IMR-90 (cell line): ENCODE data around the gene PRTFDC1. TPM values are rescaled to one million over a fixed set of nuclear protein-coding genes. Genes with fewer than 3 reads are reported as not detected.

Experiments used
- ATAC-seq: fragments of 200-7000 bp; cut with Tn5 transposase; 2 replicates; pipeline ENCODE4 v1.9.1; 2020; ENCODE audit warnings: low read depth, mild to moderate bottlenecking, moderate library complexity
- BruUV-seq: library from RNA; stranded (reverse); fragments of 400-500 nt; replicated peaks from 2 replicates; lab custom pipeline; 2021; lab: Mats Ljungman, UMichigan
- CTCF ChIA-PET: fragments of 300-600 bp; formaldehyde crosslinking; extraction: SDS; loops from one replicate; lab custom pipeline; 2021; ENCODE audit warnings: antibody characterized with exemption; lab: Yijun Ruan, JAX
- POLR2A ChIA-PET: fragments of 300-600 bp; sonication (Branson Sonifier 250); formaldehyde crosslinking; loops from one replicate; lab custom pipeline; 2022; ENCODE audit warnings: antibody characterized with exemption; ENCODE audit not compliant: unreplicated experiment; lab: Charles Lee
- DNase-seq: peaks from one replicate; pipeline ENCODE4 v3.0.0; 2013
- H2AFZ ChIP-seq: replicated peaks from 2 replicates; pipeline ENCODE3; 2013; ENCODE audit warnings: low read length, mild to moderate bottlenecking; ENCODE audit not compliant: poor library complexity
- H2AK5ac ChIP-seq: 2 replicates; pipeline ENCODE4 v1.6.1; 2013; ENCODE audit warnings: low read depth, low read length, inconsistent platforms
- H2AK9ac ChIP-seq: replicated peaks from 2 replicates; pipeline ENCODE3; 2013; ENCODE audit warnings: mild to moderate bottlenecking, low read depth, low read length, moderate library complexity; ENCODE audit not compliant: poor library complexity
- H2BK120ac ChIP-seq: 2 replicates; pipeline ENCODE4 v1.6.1; 2013; ENCODE audit warnings: low read depth, low read length, inconsistent platforms
- H2BK15ac ChIP-seq: 3 replicates; pipeline ENCODE4 v1.6.1; 2013; ENCODE audit warnings: low read depth, low read length, inconsistent platforms
- H2BK20ac ChIP-seq: 2 replicates; pipeline ENCODE4 v1.6.1; 2013; ENCODE audit warnings: low read depth, mild to moderate bottlenecking, inconsistent platforms, low read length, moderate library complexity
- H2BK5ac ChIP-seq: 2 replicates; pipeline ENCODE4 v1.6.1; 2013; ENCODE audit warnings: mild to moderate bottlenecking, low read depth, low read length, inconsistent platforms; ENCODE audit not compliant: poor library complexity, severe bottlenecking
- H3K14ac ChIP-seq: replicated peaks from 2 replicates; pipeline ENCODE4 v1.6.1; 2013; ENCODE audit warnings: low read depth, low read length, inconsistent platforms
- H3K18ac ChIP-seq: 2 replicates; pipeline ENCODE4 v1.6.1; 2013; ENCODE audit warnings: low read depth, low read length, control low read depth
- H3K23ac ChIP-seq: 2 replicates; pipeline ENCODE4 v1.6.1; 2013; ENCODE audit warnings: low read depth, low read length, inconsistent platforms
- H3K27ac ChIP-seq: 2 replicates; pipeline ENCODE4 v1.5.1; 2013; ENCODE audit warnings: mild to moderate bottlenecking, control low read depth, low read length; ENCODE audit not compliant: insufficient read depth
- H3K27me3 ChIP-seq: 2 replicates; pipeline ENCODE4 v1.6.1; 2013; ENCODE audit warnings: low read length; ENCODE audit not compliant: control insufficient read depth, insufficient read depth
- H3K36me3 ChIP-seq: 2 replicates; pipeline ENCODE4 v1.6.1; 2013; ENCODE audit warnings: low read length, mixed read lengths; ENCODE audit not compliant: control insufficient read depth, insufficient read depth
- H3K4ac ChIP-seq: 2 replicates; pipeline ENCODE4 v1.6.1; 2013; ENCODE audit warnings: low read depth, low read length, inconsistent platforms
- H3K4me1 ChIP-seq: 2 replicates; pipeline ENCODE4 v1.6.1; 2013; ENCODE audit warnings: low read length, mixed read lengths; ENCODE audit not compliant: control insufficient read depth, insufficient read depth
- H3K4me2 ChIP-seq: 2 replicates; pipeline ENCODE4 v1.6.1; 2013; ENCODE audit warnings: low read depth, mild to moderate bottlenecking, control low read depth, low read length, moderate library complexity
- H3K4me3 ChIP-seq: 2 replicates; pipeline ENCODE4 v1.5.1; 2013; ENCODE audit warnings: low read depth, mild to moderate bottlenecking, control low read depth, low read length, moderate library complexity; ENCODE audit not compliant: insufficient read depth
- H3K56ac ChIP-seq: 2 replicates; pipeline ENCODE4 v1.6.1; 2013; ENCODE audit warnings: low read length, inconsistent platforms; ENCODE audit not compliant: insufficient read depth; ENCODE audit errors: extremely low read depth
- H3K79me1 ChIP-seq, 2 experiments: 2 replicates each; pipeline ENCODE4 v1.6.1; 2013; ENCODE audit warnings: low read length in 2 of 2, inconsistent platforms in 1 of 2, low read depth in 1 of 2
- H3K9ac ChIP-seq: 2 replicates; pipeline ENCODE4 v1.6.1; 2013; ENCODE audit warnings: low read depth, low read length, control low read depth
- H3K9me1 ChIP-seq: 2 replicates; pipeline ENCODE4 v1.6.1; 2013; ENCODE audit warnings: low read length, inconsistent platforms; ENCODE audit not compliant: insufficient read depth
- H3K9me3 ChIP-seq: 2 replicates; pipeline ENCODE4 v1.6.1; 2013; ENCODE audit warnings: low read length; ENCODE audit not compliant: control insufficient read depth, insufficient read depth
- H4K20me1 ChIP-seq: 2 replicates; pipeline ENCODE4 v1.6.1; 2013; ENCODE audit warnings: low read length, inconsistent platforms; ENCODE audit not compliant: insufficient read depth
- H4K5ac ChIP-seq: 2 replicates; pipeline ENCODE4 v1.6.1; 2013; ENCODE audit warnings: mild to moderate bottlenecking, low read depth, low read length, control low read depth
- H4K8ac ChIP-seq, 2 experiments: 2 replicates each; pipeline ENCODE4 v1.6.1; 2013; ENCODE audit warnings: low read depth in 2 of 2, low read length in 2 of 2, control low read depth in 1 of 2, inconsistent platforms in 1 of 2
- H4K91ac ChIP-seq: 2 replicates; pipeline ENCODE4 v1.6.1; 2013; ENCODE audit warnings: low read depth, low read length, inconsistent platforms; ENCODE audit not compliant: insufficient read depth
- BHLHE40 ChIP-seq: fragments of 150-350 bp; IDR thresholded peaks from 2 replicates; pipeline ENCODE4 v1.6.1; 2016; ENCODE audit warnings: mild to moderate bottlenecking, low read depth, low read length
- MAFK ChIP-seq: IDR thresholded peaks from 2 replicates; pipeline ENCODE4 v1.6.1; 2012; ENCODE audit warnings: low read depth, low read length, improper control_type of control experiment
- POLR2A ChIP-seq: IDR thresholded peaks from 2 replicates; pipeline ENCODE4 v1.6.1; 2012; ENCODE audit warnings: mild to moderate bottlenecking, low read depth, low read length
- WGBS, 2 experiments: methylation state at CpG; one replicate each; pipeline versions ENCODE4 v1.1.5 to v1.1.7; 2013; ENCODE audit warnings: missing lambda C conversion rate in 2 of 2; ENCODE audit not compliant: insufficient read length in 1 of 2; ENCODE audit errors: extremely low coverage in 2 of 2; 5-methylcytosine and 5-hydroxymethylcytosine counted together
- dilution Hi-C: fragments of 300-500 bp; cut with HindIII; formaldehyde crosslinking; loops from one replicate; pipeline ENCODE4 v1.14.3; 2018; ENCODE audit warnings: low sequenced_read_pairs; ENCODE audit not compliant: unreplicated experiment
- in situ Hi-C: fragments of 300-500 bp; cut with MboI; formaldehyde crosslinking; loops from 3 replicates; pipeline ENCODE4 v1.14.3; 2019; ENCODE audit warnings: low sequenced_read_pairs, inconsistent platforms, mixed read lengths
- intact Hi-C: fragments of 100-400 bp; cut with micrococcal nuclease; formaldehyde crosslinking; loops from 2 replicates; pipeline ENCODE4 v1.10.0; 2022
- polyA plus RNA-seq, 3 experiments: library from polyadenylated mRNA; depleted of rRNA; stranded (reverse); fragments of >200 nt; gene quantifications; 2 replicates each; pipeline ENCODE4 v1.2.3, GENCODE V29; 2012; ENCODE audit warnings: low replicate concordance in 1 of 3
- total RNA-seq: library from RNA; depleted of rRNA; stranded (reverse); fragments of >200 nt; gene quantifications from 2 replicates; pipeline ENCODE4 v1.2.3, GENCODE V29; 2012

Gene PRTFDC1
- total and polyA plus RNA-seq, 2 of the 4 experiments (the other 2 are of a cell fraction): 12.3 to 17.9 TPM

- Histone ChIP-seq H3K36me3 (no peaks in the 10 kb centered on the region), H3K4ac (no peak overlapping the region), H3K9me3 (no peaks in the 10 kb centered on the region), H3K4me3 (no peak overlapping the region), H4K8ac (no peak overlapping the region), H3K27ac (no peak overlapping the region), H3K9ac (no peak overlapping the region), H2BK5ac (no peak overlapping the region), H2AFZ (no peak overlapping the region), H3K4me2 (no peak overlapping the region), H2AK5ac (no peak overlapping the region), H3K79me1 (no peaks in the 10 kb centered on the region), H3K56ac (no peak overlapping the region), H3K9me1 (peaks cover 3% of the 10 kb centered on the region; the same call in 1 of the 2 replicates), H3K18ac (no peak overlapping the region), H3K4me1 (no peaks in the 10 kb centered on the region), H4K91ac (no peak overlapping the region), H2BK20ac (no peak overlapping the region), H2AK9ac (no peak overlapping the region), H4K5ac (no peak overlapping the region), H2BK120ac (no peak overlapping the region), H3K14ac (no peak overlapping the region), H3K27me3 (no peaks in the 10 kb centered on the region), H2BK15ac (no peak overlapping the region), H3K23ac (no peak overlapping the region), H4K20me1 (no peaks in the 10 kb centered on the region)
- ATAC-seq (no peak), DNase-seq (no peak)
- no CpG with 5 or more reads among the region's 3 CpGs for WGBS, 2 experiments
- TF ChIP-seq MAFK: no peak
- no peak for TF ChIP-seq POLR2A
- TF ChIP-seq BHLHE40: no peak
- ChIA-PET POLR2A (no interaction called here), CTCF (no interaction called here)
- in situ Hi-C loops (loop anchor here (10.0 kb wide), 1 partner anchor 350 kb away; no protein-coding TSS in a partner anchor), dilution Hi-C loops (no loop called here), intact Hi-C loops (no loop called here)
- BruUV-seq: no TSS peak
Measured at GRCh38 chr10:24984906-24985305, 32.5 kb upstream of the PRTFDC1 start.
